GM06990 (cell line): ENCODE measurements around the gene PKD2L1.
"Not testable (repeated sequence)": the region's sequence is repeated elsewhere in the genome, so short reads cannot be mapped to it uniquely, and the experiment has no call there.

ENCODE experiments used
- DNase-seq: peaks from one replicate; pipeline ENCODE4 v3.0.0-alpha.2; 2011; ENCODE audit not compliant: insufficient read length; ENCODE audit errors: extremely low read depth
- H3K27me3 ChIP-seq: replicated peaks from 2 replicates; pipeline ENCODE4 v1.6.0; 2011; ENCODE audit warnings: low read length; ENCODE audit not compliant: control insufficient read depth, insufficient read depth
- H3K36me3 ChIP-seq: 2 replicates; pipeline ENCODE4 v1.5.1; 2011; ENCODE audit warnings: low read length; ENCODE audit not compliant: control insufficient read depth, insufficient read depth
- H3K4me3 ChIP-seq: replicated peaks from 2 replicates; pipeline ENCODE4 v1.5.1; 2011; ENCODE audit warnings: low read depth, mild to moderate bottlenecking, control low read depth, low read length
- TF ChIP-seq, protein P1 (sequence below): IDR thresholded peaks from 2 replicates; pipeline ENCODE4 v1.5.1; 2011; ENCODE audit warnings: low read length, control low read depth, mild to moderate bottlenecking, inconsistent platforms; ENCODE audit not compliant: insufficient read depth, poor library complexity, severe bottlenecking

The PKD2L1 gene

DNA sequence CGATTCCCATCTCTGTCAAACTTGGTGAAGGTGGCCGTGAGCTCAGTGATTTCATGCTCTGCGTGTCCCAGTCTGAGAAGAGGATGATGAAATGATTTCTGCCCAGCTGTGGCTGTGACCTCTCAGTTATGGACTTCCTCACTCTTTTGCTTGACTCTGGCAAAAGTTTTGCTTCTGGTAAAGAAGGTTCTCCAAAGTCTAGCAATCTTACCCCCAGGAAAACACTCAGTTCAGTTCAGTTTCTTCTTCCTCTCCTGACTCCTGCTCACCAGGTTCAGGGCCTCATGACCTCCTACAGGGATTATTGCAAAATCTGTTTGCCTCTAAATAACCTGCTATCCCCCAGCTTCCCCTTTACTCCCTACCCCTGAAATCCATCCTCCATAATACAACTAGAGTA, 38.7 kb downstream of the PKD2L1 start:
- no peak for DNase-seq
- Histone ChIP-seq H3K27me3 (no peaks in the 10 kb centered on the region), H3K4me3 (no peak overlapping the region)

GRCh38 chr10:100289641-100290040, 40.4 kb downstream of the PKD2L1 start:
- TF ChIP-seq, protein P1, sequence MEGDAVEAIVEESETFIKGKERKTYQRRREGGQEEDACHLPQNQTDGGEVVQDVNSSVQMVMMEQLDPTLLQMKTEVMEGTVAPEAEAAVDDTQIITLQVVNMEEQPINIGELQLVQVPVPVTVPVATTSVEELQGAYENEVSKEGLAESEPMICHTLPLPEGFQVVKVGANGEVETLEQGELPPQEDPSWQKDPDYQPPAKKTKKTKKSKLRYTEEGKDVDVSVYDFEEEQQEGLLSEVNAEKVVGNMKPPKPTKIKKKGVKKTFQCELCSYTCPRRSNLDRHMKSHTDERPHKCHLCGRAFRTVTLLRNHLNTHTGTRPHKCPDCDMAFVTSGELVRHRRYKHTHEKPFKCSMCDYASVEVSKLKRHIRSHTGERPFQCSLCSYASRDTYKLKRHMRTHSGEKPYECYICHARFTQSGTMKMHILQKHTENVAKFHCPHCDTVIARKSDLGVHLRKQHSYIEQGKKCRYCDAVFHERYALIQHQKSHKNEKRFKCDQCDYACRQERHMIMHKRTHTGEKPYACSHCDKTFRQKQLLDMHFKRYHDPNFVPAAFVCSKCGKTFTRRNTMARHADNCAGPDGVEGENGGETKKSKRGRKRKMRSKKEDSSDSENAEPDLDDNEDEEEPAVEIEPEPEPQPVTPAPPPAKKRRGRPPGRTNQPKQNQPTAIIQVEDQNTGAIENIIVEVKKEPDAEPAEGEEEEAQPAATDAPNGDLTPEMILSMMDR, result no peak
- DNase-seq, result no peak
- no peaks in the 10 kb centered on the region for H3K27me3 ChIP-seq
- no peaks in the 10 kb centered on the region for H3K36me3 ChIP-seq
- H3K4me3 ChIP-seq, result no peak overlapping the region

More for the DNA sequence above, 38.7 kb downstream of the PKD2L1 start:
- TF ChIP-seq, protein P1, result no peak
- no peaks in the 10 kb centered on the region for H3K36me3 ChIP-seq

- no peak for DNase-seq
- H3K36me3 ChIP-seq, result no peaks in the 10 kb centered on the region; the same call in 1 of the 2 replicates
- TF ChIP-seq, protein P1, result no peak
- H3K27me3 ChIP-seq, result no peaks in the 10 kb centered on the region
- no peak overlapping the region for H3K4me3 ChIP-seq
Measured at GRCh38 chr10:100288196-100288595, 41.8 kb downstream of the PKD2L1 start.

DNA sequence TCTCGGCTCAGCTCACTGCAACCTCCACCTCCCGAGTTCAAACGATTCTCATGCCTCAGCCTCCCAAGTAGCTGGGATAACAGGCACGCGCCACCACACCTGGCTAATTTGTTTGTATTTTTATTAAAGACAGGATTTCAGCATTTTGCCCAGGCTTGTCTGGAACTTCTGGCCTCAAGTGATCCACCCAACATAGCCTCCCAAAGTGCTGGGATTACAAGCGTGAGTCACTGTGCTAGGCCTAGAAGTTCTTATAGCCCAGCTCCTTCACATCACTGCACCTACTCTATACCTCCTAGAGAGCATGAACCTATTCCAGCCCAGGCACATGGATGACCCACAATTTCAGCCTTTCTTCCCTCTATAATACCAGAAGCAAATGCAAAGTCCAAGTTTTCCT, 42.3 kb downstream of the PKD2L1 start:
- no peak for DNase-seq

DNA sequence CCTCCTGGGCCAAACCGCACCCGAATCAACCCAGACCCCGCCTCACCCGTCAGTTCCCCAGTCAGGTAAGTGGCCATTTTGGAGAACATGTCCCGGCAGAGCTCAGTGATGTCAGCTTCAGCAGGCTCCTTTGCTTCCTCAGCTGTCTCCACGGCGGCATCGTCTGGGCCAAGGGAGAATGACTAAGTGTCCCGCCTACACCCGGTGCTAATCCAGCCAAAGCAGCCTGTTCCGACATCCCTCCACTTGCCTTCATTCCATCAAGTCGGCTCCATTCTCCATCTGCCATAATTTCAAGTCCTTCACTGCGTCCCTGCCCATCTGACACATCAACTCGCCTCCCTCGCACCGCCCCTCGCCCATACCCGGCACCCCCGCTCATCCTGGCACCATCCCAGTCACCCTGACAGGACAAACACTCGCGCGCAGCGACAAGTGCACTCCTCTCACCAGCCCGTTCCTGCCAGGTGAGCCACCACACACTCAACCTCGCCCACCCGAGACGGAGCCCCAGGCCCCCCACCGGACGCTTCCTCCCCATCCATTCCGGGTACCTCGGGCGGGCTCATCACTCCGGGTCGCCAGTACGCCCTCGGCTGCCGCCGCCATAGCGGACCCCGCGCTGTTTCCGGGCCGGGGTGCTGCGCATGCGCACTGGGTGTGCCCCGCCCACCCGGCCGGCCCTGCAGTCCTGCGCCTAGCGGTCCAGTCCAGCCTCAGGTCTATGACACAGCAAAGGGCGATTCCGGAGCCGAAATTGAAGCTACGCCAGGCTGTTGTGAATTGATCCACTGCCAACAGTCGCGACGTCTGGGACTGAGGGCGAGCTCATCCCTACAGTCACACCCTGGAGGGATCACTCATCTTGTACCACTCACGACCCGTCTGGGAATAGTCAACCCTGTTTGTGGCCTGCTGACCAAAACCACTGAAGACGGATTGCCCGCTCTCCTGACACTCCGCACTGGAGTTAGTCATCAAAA, 43.7 kb downstream of the PKD2L1 start, which contains the start of gene BLOC1S2:
Gene BLOC1S2, minus strand, starts transcription at position 630 of the 983 bp plus-strand sequence. Its CDS starts 21 bp downstream, at position 609.
- Histone ChIP-seq H3K27me3 (no peaks in the 10 kb centered on the region), H3K36me3 (peaks cover 4% of the 10 kb centered on the region), H3K4me3 (peak within 1 kb of the TSS; percentile 93)
- TF ChIP-seq, protein P1, result no peak
- DNase-seq, result peak; percentile 93

More for the DNA sequence above, 42.3 kb downstream of the PKD2L1 start:
- no peaks in the 10 kb centered on the region for H3K27me3 ChIP-seq
- TF ChIP-seq, protein P1, result no peak
- H3K36me3 ChIP-seq, result no peaks in the 10 kb centered on the region; the same call in 1 of the 2 replicates
- no peak overlapping the region for H3K4me3 ChIP-seq

DNA sequence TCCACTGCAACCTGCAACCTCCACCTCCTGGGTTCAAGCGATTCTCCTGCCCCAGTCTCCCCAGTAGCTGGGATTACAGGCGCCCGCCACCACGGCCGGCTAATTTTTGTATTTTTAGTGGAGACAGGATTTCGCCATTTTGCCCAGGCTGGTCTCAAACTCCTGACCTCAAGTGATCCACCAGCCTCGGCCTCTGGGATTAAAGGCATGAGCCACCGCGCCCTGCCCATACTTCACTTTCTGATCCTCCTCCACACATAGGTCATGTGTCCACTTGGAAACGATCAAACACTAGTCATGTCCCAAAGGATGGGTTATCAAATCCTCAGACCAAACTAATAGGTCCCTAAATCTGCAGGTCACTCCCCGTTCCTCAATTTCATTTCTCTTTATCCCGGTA, 44.7 kb downstream of the PKD2L1 start:
- not testable (repeated sequence) for H3K27me3 ChIP-seq, H3K36me3 ChIP-seq, DNase-seq
- H3K4me3 ChIP-seq, result peak overlapping the region; percentile 93
